ENCODE results near the gene FRMD4A.

The FRMD4A gene

DNA sequence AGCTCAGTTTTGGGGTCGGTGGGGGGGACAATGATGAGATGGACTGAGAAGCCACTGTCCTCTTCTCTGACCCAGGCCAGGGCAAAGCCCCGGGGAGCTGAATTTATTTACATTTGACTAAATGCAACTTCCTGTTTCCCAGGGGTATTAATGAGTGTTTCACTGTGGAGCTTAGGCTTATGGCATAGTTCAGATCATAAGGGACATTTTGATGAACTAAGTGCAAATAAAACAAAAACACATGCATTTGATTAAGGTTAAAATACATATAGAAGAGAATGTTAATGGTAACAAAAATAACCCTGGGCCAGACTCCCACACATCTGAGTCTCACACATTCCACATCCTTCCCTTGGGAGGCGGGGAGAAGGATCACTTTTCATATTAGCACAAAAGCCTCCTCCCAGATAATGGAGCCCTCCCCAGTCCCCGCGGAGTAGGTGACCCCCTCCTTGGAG, 320.6 kb downstream of the FRMD4A start:
- DNase-seq (ENCODE audit: low read depth): peak; percentile 87
- peak overlapping the region; percentile 53 for H3K4me3 ChIP-seq (ENCODE audit: control insufficient read depth, low read depth, low read length)
- TF ChIP-seq, protein P1, sequence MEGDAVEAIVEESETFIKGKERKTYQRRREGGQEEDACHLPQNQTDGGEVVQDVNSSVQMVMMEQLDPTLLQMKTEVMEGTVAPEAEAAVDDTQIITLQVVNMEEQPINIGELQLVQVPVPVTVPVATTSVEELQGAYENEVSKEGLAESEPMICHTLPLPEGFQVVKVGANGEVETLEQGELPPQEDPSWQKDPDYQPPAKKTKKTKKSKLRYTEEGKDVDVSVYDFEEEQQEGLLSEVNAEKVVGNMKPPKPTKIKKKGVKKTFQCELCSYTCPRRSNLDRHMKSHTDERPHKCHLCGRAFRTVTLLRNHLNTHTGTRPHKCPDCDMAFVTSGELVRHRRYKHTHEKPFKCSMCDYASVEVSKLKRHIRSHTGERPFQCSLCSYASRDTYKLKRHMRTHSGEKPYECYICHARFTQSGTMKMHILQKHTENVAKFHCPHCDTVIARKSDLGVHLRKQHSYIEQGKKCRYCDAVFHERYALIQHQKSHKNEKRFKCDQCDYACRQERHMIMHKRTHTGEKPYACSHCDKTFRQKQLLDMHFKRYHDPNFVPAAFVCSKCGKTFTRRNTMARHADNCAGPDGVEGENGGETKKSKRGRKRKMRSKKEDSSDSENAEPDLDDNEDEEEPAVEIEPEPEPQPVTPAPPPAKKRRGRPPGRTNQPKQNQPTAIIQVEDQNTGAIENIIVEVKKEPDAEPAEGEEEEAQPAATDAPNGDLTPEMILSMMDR (conservative IDR thresholded peaks at IDR 0.05; ENCODE audit: control insufficient read depth, insufficient read depth, low read depth, low read length): no peak

DNA sequence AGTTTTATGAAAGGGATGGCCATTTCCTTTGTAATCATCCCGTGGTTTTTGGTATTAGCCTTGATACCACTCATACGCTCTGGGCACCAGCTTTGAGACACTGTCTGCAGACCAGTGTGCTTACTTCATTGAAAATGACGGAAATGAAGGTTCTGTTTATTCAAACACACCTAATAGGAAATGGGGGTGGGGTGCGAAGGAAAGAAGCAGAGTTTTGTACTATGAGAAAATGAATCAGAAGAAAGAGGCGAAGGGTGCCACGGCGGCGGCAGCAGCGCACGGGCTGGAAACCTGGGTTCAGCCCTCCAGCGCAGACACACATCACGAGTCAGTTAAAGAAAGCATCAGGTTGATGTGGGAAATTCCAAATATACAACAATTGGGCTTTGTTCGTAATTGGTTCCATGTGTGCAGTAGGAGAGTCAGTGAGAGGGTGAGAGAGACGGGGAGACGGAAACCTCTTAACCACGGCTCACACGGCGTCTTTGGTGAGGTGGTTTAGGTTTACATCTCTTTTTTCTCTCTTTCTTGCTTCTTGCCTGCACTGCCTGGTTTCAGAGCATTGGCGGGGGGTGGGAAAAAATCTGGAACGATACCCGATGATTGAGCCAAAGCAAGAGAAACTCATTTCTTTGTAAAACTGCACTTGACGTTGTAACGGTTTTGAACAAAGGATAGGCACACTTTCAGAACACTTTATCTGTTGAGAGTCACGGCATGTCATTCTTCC, 321.2 kb downstream of the FRMD4A start:
- peak overlapping the region; percentile 53 for H3K4me3 ChIP-seq (ENCODE audit: control insufficient read depth, low read depth, low read length)
- DNase-seq (ENCODE audit: low read depth): peak; percentile 84
- TF ChIP-seq, protein P1 (conservative IDR thresholded peaks at IDR 0.05; ENCODE audit: control insufficient read depth, insufficient read depth, low read depth, low read length): no peak

DNA sequence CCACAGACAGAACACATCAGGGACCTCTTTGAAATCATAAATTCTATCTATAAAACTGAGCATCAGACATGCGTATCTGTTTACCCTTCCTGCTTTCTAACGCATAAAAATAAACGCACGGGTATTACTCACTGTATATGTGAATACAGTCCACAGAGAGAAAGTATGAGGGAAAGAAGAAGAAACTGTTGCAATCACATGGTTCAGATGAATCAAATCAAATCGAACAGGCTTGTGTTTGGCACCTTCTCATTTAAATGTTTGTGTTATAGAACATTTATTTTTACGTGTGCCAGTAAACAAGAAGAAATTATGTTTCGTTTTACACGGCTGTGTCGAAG, 322.0 kb downstream of the FRMD4A start:
- peak; percentile 70 for DNase-seq (ENCODE audit: low read depth)
- peak overlapping the region; percentile 53 for H3K4me3 ChIP-seq (ENCODE audit: control insufficient read depth, low read depth, low read length)
- TF ChIP-seq, protein P1 (conservative IDR thresholded peaks at IDR 0.05; ENCODE audit: control insufficient read depth, insufficient read depth, low read depth, low read length): no peak

DNA sequence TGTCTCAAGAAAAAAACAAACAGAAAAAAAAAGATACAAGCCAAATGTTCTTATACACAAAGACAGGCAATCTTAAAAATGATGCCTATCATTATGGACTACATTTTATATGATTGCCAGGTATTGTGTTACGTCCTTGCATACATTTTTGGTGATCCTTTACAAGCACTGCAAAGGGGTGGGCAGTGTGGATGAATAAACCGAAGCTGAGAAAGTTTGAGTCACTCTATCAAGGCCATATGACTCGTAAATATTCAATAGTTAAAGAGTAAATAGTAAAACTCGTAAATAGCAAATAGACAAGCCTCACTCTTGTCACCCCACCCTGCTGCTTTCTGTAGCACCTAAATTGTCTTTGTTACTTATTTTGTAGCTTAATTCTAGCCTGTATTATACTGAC, 326.2 kb downstream of the FRMD4A start:
- DNase-seq (ENCODE audit: low read depth): peak; percentile 35
- TF ChIP-seq, protein P1 (conservative IDR thresholded peaks at IDR 0.05; ENCODE audit: control insufficient read depth, insufficient read depth, low read depth, low read length): no peak
- no peak overlapping the region for H3K4me3 ChIP-seq (ENCODE audit: control insufficient read depth, low read depth, low read length)

DNA sequence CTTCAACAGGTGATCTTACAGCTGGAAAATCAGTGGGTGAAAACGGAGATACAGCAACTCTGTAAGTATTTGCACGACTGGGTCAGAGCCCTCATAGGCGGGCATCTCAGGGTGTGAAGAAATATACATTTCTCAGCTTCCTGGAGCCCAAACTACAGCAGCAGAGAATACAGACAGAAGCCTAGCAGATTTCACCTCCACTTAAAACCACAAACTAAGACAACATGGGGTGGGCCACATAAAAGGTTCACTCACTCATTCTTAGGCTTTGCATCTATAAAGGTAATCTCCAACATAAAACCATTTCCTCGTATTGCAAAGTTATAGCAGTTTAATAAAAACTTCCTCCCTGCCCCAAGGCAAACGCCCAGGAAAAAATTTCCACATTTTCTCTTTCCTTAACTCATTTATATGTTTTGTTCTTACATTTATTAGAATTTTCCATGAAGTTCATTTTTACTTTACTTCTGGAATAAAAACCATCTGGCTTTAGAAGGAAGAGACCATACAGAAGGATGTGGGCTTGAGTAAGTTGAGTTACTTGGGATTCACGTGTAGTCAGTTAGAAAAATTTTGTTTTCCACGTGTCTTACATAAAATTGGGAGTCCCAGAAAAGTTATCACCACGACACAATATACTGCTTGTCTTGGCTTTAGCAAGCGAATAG, 327.1 kb downstream of the FRMD4A start:
- DNase-seq (ENCODE audit: low read depth): no peak
- H3K4me3 ChIP-seq (ENCODE audit: control insufficient read depth, low read depth, low read length): no peak overlapping the region
- TF ChIP-seq, protein P1 (conservative IDR thresholded peaks at IDR 0.05; ENCODE audit: control insufficient read depth, insufficient read depth, low read depth, low read length): no peak

DNA sequence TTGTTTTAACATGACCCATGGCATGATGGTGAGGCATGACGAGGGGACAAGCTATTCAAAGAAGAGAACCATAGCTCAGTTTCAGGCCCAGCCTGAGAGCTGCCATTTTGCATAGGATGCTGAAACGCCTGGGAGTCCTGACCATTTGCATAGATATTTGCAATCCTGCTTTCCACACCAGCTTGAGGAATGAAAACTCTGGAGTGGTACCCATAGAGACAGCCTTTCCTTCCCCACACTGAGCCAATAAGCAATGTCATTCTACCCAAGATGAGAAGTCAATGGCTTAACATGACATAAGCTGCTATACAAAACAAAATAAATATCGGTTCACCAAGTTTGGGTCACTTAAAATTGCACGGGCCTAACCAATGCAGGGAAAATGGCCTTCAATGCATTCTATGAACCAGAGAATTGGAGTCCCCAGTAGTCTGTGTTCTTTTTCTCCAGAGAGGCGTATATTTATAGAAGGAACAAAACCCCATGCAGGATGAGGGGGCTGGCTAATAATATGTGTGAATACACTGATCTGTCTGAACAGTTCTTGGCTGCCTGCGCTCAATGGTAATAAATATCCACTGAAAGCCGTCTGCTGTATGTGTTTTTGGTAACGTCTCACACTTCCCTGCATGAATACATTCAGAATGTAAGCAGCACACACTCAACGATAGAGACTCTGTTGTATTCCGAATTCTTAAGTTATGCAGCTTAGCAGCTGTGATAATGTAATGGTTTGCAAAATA, 329.3 kb downstream of the FRMD4A start:
- TF ChIP-seq, protein P1 (conservative IDR thresholded peaks at IDR 0.05; ENCODE audit: control insufficient read depth, insufficient read depth, low read depth, low read length): no peak
- no peak overlapping the region for H3K4me3 ChIP-seq (ENCODE audit: control insufficient read depth, low read depth, low read length)
- no peak for DNase-seq (ENCODE audit: low read depth)
